ENCODE measurements around the gene GNAZ.
"Not testable (repeated sequence)": the region's sequence is repeated elsewhere in the genome, so short reads cannot be mapped to it uniquely, and the experiment has no call there.

GNAZ gene

DNA sequence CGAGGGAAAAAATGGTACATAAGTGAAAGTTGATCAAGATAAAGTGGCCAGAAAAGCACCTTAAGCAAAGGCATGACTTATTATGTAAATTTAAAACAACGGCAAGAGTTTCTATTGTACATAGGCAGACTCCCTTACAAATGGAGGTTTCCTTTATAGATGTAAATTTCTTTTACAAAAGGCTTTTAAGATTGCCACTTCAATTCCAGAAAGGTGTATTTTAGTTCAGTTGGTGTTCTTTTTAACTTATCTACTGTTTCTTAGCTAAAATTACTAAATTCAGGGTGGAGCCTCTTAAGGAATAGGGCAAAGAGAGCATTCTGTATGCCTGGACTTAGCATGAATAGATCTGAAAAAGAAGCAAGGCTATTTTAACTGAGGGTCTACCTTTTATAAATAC, 24.9 kb upstream of the GNAZ start:
- no peak for DNase-seq

DNA sequence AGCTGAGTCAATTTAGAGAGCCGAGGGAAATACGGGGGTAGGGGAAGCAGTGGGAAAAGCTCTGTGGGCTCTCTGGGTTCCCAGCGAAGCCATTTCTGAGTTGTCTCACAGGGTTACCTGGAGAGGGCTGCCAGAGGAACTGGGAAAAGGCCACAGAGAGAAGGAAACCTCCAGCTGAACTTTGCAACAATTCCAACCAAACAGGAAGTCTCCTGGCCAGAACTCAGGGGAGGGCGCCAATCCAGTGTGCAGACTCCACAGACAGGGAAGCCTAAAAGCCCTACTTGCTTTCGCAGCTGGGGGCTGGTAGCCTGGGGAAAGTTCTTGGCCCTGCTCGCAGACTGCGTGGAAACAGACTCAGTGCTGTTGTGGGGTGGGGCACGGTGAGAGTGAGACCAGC, 23.1 kb upstream of the GNAZ start:
- no peak for DNase-seq

GRCh38 chr22:23047742-23048141, 22.6 kb upstream of the GNAZ start:
- DNase-seq = no peak

DNA sequence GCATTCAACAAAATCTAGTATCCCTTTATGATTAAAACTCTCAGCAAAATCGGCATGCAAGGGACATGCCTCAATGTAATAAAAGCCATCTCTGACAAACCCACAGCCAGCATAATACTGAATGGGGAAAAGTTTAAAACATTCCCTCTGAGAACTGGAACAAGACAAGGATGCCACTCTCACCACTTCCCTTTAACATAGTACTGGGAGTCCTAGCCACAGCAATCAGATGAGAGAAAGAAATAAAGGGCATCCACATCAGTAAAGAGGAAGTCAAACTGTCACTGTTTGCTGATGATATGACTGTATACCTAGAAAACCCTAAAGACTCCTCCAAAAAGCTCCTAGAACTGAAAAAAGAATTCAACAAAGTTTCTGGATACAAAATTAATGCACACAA, 19.8 kb upstream of the GNAZ start:
- DNase-seq = not testable (repeated sequence)

DNA sequence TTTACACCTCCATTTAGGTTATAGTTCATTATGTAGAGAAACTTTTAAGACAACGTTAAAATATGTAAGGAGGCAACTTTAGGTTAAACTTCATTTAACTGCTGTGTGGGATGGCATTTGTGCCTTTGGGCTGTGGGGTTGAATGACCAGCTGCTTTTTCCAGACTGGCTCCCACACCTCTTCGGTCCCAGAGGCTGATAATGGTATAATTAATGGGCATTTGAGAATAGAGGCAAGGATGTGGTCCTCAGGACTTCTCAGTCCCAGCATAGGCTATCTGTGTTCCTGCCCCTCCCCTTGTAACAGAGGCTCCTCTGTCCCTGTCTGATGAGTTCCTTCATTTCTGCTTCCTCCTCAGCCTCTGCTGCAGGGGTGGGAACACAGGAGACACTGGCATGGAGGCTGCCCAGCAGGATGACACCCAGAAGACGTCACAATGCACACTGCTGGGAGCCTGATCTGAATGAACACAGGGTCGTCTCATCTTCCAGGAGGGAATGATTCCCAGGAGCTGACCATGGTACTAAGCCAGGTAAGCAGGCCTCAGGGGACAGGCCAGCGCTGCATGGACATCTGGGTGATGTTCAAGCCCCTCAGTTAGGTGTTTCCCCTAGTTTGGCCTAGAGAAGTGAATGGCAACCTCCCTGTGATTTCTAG, 17.1 kb upstream of the GNAZ start:
- no peak for DNase-seq

DNA sequence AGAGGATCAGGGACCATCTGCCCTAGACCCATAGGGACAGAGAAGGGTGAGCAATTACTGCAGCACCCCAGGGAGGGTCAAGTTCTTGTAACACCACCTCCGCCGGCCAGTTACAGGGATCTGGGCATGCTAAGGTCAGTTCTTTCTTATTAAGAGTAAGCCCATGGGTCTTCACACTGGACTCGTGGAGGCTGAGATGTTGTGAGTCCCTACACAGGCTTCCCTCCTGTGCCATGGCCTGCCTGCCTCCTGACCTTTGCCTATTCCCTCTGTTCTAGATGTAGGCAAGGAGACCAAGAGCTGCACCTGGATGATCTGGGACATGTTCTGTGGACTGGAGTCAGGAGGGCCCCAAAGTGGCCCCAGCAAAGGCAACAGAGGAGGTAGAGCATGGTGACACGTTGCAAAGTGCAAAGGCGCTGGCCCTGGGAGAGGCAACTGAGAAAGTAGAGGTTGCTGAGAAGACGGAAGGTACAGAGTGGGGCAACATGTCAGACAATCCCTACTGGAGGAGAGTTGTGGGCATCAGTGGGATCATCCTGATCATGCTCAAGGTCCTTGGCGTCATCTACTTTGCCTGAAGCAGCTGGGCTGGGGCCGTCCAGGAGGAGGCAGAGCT, 16.3 kb upstream of the GNAZ start:
- no peak for DNase-seq

GRCh38 chr22:23054531-23055257, 15.6 kb upstream of the GNAZ start:
- no peak for DNase-seq

GRCh38 chr22:23055449-23056179, 14.7 kb upstream of the GNAZ start:
- no peak for DNase-seq

DNA sequence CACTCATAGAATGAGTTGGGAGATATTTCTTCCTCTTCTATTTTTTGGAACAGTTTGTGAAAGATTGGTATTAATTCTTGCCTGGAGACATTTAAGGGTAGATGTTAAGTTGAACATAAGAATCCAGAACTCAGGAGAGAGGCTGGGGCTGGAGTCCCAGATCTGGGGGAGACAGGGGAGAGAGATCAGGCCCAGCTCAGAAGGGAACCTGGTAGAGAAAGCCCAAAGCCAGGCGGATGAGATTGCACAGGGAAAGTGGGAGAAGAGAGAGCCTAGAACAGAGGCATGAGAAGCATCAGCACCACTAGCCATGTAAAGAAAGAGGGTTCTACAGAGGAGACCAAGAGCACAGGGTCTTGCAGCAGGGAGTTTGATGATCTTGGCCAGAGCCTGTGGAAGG, 13.0 kb upstream of the GNAZ start:
- DNase-seq = no peak

- DNase-seq = no peak
Observed at GRCh38 chr22:23058063-23058462, 12.3 kb upstream of the GNAZ start.

GRCh38 chr22:23058481-23059283, 11.6 kb upstream of the GNAZ start:
- no peak for DNase-seq

DNA sequence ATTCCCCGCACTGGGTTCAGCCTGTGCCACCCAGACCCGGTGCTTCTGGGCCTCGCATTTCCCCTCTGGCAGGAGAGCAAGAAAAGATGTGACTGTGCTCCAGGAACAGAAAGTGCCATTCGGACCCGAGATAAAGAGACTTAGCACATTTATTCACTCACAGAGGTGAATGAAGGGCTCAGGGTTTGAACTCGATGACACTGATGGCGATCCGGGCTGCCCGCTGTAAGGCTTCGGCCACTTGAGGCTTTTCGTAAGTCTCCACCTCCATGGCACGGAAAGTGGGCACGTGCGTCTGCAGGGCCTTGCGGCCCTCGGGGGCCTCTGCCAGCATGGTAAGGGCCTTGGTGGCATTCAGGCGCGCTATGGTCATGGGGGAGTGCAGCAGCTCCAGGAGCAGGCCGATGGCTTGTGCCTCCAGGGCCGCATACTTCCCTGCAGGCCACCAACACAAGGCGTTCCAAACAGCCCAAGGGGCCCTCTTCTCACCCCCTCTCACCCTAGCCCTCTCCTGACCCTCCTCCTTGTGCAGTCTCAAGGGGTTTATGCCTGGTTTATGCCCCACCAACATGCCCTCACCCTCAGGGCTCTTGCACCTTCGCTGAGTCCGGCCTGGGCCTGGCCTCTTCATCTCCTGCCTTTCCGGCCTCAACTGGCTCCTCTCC, 10.9 kb upstream of the GNAZ start:
- DNase-seq = no peak

GRCh38 chr22:23060612-23061400, 9.5 kb upstream of the GNAZ start:
- DNase-seq = no peak

DNA sequence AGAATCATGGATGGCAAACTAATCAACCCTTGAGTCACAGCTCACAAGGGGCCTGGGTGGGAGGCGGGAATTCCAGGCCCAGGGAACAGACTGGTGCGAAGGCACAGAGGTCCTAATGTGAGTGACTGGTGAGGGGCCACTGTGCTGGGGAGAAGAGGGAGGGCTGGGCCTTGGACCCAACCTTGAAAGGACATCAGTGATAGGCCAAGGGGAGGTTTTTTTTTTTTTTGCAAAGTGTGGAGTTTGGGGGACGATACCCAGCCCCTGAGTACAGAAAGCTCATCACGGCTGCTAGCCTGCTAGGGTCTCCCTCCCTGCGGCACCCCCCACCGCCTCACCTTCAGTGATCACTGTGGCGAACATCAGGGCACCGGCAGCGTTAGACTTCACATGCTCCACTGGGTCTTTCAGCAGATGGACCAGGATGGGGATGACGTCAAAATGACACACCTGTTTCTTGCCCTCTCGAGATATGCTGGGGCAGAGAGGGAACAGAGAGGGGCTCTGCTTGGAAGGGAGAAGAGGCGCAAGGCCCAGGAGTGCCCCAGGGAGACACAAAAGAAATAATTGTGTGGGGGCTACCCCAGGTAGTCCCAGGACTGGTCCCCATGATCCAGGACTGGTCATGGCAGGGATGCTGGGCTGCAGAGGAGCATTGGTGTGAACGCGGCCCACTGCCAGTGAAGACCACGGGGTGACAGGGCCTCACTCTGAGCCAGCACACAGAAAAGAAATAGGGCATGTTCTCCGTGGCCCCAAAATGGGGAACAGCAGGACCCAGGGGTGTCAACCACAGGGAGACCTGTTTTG, 8.6 kb upstream of the GNAZ start:
- DNase-seq = no peak

DNA sequence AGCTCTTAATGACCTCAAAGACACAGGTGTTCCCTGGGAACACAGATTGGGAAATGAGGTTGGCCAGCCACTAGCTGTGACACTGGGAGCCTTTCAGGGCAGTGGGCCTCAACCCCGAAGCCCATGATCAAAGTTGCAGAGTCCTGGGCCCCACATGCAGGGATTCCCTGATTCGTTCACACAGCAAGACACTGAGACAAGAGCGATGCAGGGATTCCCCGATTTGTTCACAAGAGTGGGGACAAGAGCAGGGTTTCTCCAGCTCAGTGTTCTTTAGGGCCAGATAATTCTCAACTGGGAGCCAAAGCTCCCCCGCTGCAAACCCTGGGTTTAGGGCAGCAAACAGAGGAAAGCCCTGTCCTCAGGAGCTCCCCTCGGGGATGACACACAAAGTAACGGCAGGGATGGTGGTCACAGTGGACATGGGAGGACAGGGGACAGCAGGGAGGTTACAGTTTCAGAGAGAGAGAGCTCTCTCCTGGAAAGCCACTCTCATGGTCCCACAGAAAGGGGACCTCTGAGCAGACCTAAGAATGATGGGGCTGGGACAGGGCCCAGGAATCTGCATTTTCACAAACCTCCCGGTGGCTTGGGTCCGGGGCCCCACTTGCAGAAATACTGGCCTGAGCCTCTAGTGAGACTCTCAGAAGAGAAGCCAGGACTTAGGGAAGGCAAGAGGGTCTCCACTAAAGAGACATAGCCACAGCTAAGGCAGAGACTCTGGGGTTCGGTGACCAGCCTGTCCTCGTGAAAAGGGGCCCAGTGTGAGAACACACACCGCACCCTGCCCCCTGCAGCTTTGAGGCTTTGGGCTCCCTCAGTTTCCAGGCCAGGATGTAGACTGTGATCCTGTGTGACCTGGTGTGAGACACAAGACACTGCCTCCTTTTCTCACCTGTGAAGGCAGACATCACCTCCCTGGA, 7.4 kb upstream of the GNAZ start:
- DNase-seq = no peak

- DNase-seq = no peak
Observed at GRCh38 chr22:23063539-23064380, 6.6 kb upstream of the GNAZ start.

- no peak for DNase-seq
Observed at GRCh38 chr22:23064381-23065068, 5.8 kb upstream of the GNAZ start.

DNA sequence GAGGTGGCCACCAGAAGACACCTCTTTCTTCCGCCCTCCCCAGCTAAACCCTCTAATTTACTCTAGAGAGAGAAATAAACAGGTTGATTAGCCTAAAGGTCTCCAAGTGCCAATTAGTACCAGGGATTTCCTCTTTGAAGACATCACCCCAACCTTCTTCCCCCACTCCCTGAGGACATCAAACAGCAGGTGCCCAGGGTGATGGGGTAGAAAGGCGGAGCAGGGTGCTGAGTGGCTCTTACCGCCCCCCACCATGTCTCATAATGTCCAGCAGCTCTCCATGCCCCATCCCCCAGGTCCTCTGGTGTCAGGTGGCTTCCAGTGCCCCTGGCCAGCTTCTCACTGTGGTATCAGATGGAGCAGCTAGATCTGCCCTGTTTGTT, 5.3 kb upstream of the GNAZ start:
- no peak for DNase-seq

Data from stimulated activated CD4-positive, alpha-beta T cell treated with anti-CD3 and anti-CD28 coated beads, Interleukin-4, amount 100 ng/mL, for 24 hours (primary cell).